NCI-H2196 (cell line): ENCODE results near the gene HKDC1.

Source experiments
- DNase-seq: peaks from one replicate; lab custom pipeline; 2025; ENCODE audit not compliant: unreplicated experiment; lab: John Stamatoyannopoulos, UW

Gene HKDC1

GRCh38 chr10:69216577-69217118 is 3.5 kb upstream of the HKDC1 start:
- no peak for DNase-seq

- no peak for DNase-seq
Observed at GRCh38 chr10:69217119-69217754, 2.9 kb upstream of the HKDC1 start.

- DNase-seq: no peak
Observed at GRCh38 chr10:69218831-69219230, 1.3 kb upstream of the HKDC1 start.

- no peak for DNase-seq
Observed at GRCh38 chr10:69220507-69220906, 375 bp downstream of the HKDC1 start.

- DNase-seq: peak; percentile 5
Observed at GRCh38 chr10:69222157-69223027, 2.3 kb downstream of the HKDC1 start.

GRCh38 chr10:69223028-69223342 is 2.9 kb downstream of the HKDC1 start:
- DNase-seq: no peak

GRCh38 chr10:69224862-69225657 is 4.9 kb downstream of the HKDC1 start:
- DNase-seq: no peak

- no peak for DNase-seq
Observed at GRCh38 chr10:69225681-69226080, 5.5 kb downstream of the HKDC1 start.

GRCh38 chr10:69226919-69227450 is 6.9 kb downstream of the HKDC1 start:
- no peak for DNase-seq

GRCh38 chr10:69228151-69228550 is 8.0 kb downstream of the HKDC1 start:
- no peak for DNase-seq

GRCh38 chr10:69229616-69229916 is 9.4 kb downstream of the HKDC1 start:
- no peak for DNase-seq

- no peak for DNase-seq
Observed at GRCh38 chr10:69230128-69230527, 10.0 kb downstream of the HKDC1 start.

- DNase-seq: no peak
Observed at GRCh38 chr10:69232252-69232651, 12.1 kb downstream of the HKDC1 start.

- DNase-seq: no peak
Observed at GRCh38 chr10:69232736-69233480, 12.8 kb downstream of the HKDC1 start.

GRCh38 chr10:69234447-69234846 is 14.3 kb downstream of the HKDC1 start:
- DNase-seq: no peak

- peak; percentile 70 for DNase-seq
Observed at GRCh38 chr10:69237528-69238159, 17.5 kb downstream of the HKDC1 start.

GRCh38 chr10:69239136-69239535 is 19.0 kb downstream of the HKDC1 start:
- DNase-seq: no peak

GRCh38 chr10:69239816-69240434 is 19.8 kb downstream of the HKDC1 start:
- DNase-seq: no peak

GRCh38 chr10:69240455-69240854 is 20.3 kb downstream of the HKDC1 start:
- no peak for DNase-seq

- DNase-seq: no peak
Observed at GRCh38 chr10:69241575-69241974, 21.4 kb downstream of the HKDC1 start.
